ENCODE results near the gene IL20.

IL20 gene

GRCh38 chr1:206880314-206880713 lies 14.9 kb downstream of the IL20 start:
- no peak for DNase-seq (ENCODE audit: low spot score)

DNA sequence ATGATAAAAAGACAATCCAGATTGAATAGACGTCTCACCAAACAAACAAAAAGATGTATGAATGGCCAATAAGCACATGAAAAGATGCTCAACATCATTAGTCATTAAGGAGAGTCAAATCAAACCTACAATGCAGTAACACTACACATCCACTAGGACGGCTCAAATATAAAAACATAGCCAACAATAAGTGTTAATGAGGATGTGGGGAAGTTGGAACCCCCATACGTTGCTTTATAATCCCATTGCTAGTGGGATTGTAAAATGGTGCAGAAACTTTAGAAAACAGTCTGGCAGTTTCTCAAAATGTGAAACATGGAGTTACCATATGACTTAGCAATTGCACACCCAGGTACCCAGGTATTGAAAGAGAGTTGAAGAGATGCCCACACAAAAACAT lies 17.1 kb downstream of the IL20 start:
- no peak for DNase-seq (ENCODE audit: low spot score)

DNA sequence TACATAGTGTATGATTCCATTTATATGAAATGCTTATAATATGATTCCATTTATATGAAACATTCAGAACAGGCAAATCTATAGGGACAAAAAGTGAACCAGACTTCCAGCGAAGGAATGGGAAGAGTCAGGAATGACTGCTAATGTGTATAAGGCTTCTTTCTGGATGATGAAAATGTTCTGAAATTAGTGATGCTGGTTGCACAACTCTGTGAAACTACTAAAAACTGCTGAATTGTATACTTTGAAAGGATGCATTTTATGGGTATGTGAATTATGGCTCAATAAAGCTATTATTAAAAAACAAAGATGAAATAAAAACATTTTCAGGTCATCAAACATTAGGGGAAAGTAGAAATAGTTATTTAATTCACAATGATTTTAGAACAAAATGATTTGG lies 17.7 kb downstream of the IL20 start:
- no peak for DNase-seq (ENCODE audit: low spot score)

DNA sequence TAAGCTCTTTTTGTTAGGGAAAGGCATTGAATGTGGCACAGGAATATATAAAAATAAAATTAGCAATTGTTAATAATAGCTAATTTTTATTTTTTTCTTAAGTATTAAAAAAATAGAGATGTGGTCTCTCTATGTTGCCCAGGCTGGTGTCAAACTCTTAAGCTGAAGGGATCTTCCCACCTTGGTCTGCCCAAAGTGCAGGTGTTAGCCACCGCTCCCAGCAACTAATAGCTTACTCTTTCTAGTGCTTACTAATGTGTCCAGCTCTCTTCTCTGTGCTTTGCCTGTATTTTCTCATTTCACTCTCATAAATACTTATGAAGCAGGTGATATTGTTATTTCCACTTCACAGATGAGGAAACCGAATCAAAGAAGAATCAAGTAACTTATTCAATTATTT lies 18.5 kb downstream of the IL20 start:
- no peak for DNase-seq (ENCODE audit: low spot score)

GRCh38 chr1:206885341-206886060 lies 20.1 kb downstream of the IL20 start:
- no peak for DNase-seq (ENCODE audit: low spot score)

- no peak for DNase-seq (ENCODE audit: low spot score)
Measured at GRCh38 chr1:206886831-206887230, 21.4 kb downstream of the IL20 start.

GRCh38 chr1:206887701-206888100 lies 22.3 kb downstream of the IL20 start:
- DNase-seq (ENCODE audit: low spot score) = no peak

GRCh38 chr1:206890125-206891060 lies 25.0 kb downstream of the IL20 start:
- DNase-seq (ENCODE audit: low spot score) = no peak

GRCh38 chr1:206891412-206891811 lies 26.0 kb downstream of the IL20 start:
- no peak for DNase-seq (ENCODE audit: low spot score)

GRCh38 chr1:206892351-206892984 lies 27.0 kb downstream of the IL20 start:
- DNase-seq (ENCODE audit: low spot score) = no peak

- no peak for DNase-seq (ENCODE audit: low spot score)
Measured at GRCh38 chr1:206893380-206893779, 28.0 kb downstream of the IL20 start.

DNA sequence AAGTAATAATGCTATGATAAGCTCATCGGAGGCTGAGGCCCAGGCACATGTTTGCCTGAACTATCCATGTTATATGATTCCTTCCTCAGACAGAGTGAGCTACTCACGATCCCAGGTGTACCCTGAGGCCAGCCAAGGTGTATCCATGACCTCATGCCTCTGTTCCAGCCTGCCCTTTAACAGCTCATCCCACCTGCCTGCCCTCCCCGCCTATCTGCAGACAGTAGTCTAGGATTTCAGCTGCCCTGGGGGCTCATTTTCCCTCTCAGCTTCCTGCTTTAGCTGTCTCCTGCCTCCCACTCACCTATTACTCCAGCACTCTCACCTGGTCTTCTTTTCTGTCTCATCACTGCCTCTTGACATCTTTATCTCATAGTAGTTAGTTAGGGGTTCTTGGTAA lies 29.9 kb downstream of the IL20 start:
- DNase-seq (ENCODE audit: low spot score) = no peak

GRCh38 chr1:206895837-206896242 lies 30.4 kb downstream of the IL20 start:
- DNase-seq (ENCODE audit: low spot score) = no peak

GRCh38 chr1:206896261-206896660 lies 30.8 kb downstream of the IL20 start:
- DNase-seq (ENCODE audit: low spot score) = no peak

DNA sequence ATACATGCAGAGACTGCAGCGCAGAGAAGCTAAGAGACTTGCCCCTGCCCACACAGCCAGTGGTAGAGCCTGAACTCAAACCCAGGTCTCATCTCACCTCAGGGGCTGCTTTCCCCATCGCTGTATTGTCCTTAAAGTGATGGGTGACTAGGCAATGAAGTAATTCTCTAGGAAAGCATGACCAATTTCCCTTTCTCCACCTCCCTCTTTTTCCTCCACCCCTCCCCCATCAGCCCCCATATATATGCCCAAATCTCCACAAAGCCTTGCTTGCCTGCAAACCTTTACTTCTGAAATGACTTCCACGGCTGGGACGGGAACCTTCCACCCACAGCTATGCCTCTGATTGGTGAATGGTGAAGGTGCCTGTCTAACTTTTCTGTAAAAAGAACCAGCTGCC lies 31.8 kb downstream of the IL20 start, which contains the start of gene IL24:
Gene IL24, plus strand, starts transcription at position 269 of the 400 bp plus-strand sequence. CDS start 390 bp downstream, outside the sequence.
- no peak for DNase-seq (ENCODE audit: low spot score)

GRCh38 chr1:206898089-206898914 lies 32.9 kb downstream of the IL20 start:
- DNase-seq (ENCODE audit: low spot score) = no peak

- DNase-seq (ENCODE audit: low spot score) = no peak
Measured at GRCh38 chr1:206898915-206899431, 33.5 kb downstream of the IL20 start.

GRCh38 chr1:206899717-206900116 lies 34.3 kb downstream of the IL20 start:
- DNase-seq (ENCODE audit: low spot score) = no peak

GRCh38 chr1:206900149-206900548 lies 34.7 kb downstream of the IL20 start:
- DNase-seq (ENCODE audit: low spot score) = no peak

DNA sequence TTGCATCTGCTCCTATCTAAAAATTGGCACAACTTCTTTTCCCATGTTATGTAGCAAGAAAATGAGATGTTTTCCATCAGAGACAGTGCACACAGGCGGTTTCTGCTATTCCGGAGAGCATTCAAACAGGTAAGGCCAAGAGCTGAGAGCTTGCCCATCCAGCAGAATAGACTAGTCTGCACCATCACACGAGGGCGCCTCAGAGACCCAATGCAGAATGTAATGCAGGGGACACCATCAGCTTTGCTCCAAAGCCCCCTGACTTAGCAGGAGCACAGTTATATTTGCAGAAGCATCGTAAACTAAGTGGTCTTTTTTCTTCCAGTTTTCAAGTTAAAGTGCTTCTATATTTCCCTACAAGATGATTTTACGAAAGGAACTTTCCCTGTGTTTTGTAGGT lies 36.5 kb downstream of the IL20 start:
- DNase-seq (ENCODE audit: low spot score) = no peak

DNA sequence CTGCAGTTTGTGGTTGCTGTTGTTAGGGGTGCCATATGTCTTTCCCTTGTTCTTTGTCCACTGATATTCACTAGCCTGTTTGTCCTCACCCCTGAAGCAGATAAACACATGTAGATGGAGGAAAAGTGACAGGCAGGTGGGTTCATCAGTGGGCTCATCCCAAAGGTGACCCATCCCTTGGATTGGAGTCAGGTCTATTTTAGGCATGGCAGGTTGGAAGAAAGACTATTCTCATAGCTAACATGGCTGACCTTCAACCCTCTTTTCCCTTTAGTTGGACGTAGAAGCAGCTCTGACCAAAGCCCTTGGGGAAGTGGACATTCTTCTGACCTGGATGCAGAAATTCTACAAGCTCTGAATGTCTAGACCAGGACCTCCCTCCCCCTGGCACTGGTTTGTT lies 37.3 kb downstream of the IL20 start:
- DNase-seq (ENCODE audit: low spot score) = no peak

DNA sequence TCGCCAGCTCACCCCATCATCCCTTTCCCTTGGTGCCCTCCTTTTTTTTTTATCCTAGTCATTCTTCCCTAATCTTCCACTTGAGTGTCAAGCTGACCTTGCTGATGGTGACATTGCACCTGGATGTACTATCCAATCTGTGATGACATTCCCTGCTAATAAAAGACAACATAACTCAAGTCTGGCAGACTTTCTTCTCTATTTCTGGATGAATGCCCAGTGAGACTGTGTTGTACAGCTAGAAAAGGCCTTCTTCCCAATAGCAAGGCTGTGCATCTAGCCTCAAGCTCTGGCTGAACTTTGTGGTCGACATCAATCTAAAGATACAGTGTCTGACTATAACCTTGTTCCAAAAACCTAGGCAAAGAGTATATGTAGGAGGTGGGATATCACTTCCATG lies 38.3 kb downstream of the IL20 start:
- DNase-seq (ENCODE audit: low spot score) = no peak

All from CD4-positive, alpha-beta T cell treated with Interleukin-15 for 4 hours (primary cell).